NK-92 (cell line): ENCODE results near the gene TSPAN4.

Experiments used
- DNase-seq: peaks from one replicate; lab custom pipeline; 2025; ENCODE audit not compliant: unreplicated experiment; lab: John Stamatoyannopoulos, UW

The TSPAN4 gene

GRCh38 chr11:863023-863909 is 20.6 kb downstream of the TSPAN4 start:
- DNase-seq = no peak

GRCh38 chr11:863910-864827 is 21.5 kb downstream of the TSPAN4 start:
- DNase-seq = no peak

- no peak for DNase-seq
These were observed 22.2 kb downstream of the TSPAN4 start for GRCh38 chr11:864898-865297.

GRCh38 chr11:865462-866430 is 23.1 kb downstream of the TSPAN4 start:
- DNase-seq = no peak

- no peak for DNase-seq
These were observed 23.8 kb downstream of the TSPAN4 start for GRCh38 chr11:866481-866880.

GRCh38 chr11:867856-868358 is 25.3 kb downstream of the TSPAN4 start:
- DNase-seq = no peak

- DNase-seq = no peak
These were observed 25.7 kb downstream of the TSPAN4 start for GRCh38 chr11:868394-868793.

- DNase-seq = no peak
These were observed 26.1 kb downstream of the TSPAN4 start for GRCh38 chr11:868802-869201.

- DNase-seq = no peak
These were observed 26.9 kb downstream of the TSPAN4 start for GRCh38 chr11:869399-870126.

- no peak for DNase-seq
These were observed 27.4 kb downstream of the TSPAN4 start for GRCh38 chr11:870127-870413.

GRCh38 chr11:870418-870817 is 27.8 kb downstream of the TSPAN4 start:
- DNase-seq = no peak

GRCh38 chr11:871472-871871 is 28.8 kb downstream of the TSPAN4 start:
- DNase-seq = no peak

- no peak for DNase-seq
These were observed 30.1 kb downstream of the TSPAN4 start for GRCh38 chr11:872799-873198.

- no peak for DNase-seq
These were observed 31.1 kb downstream of the TSPAN4 start for GRCh38 chr11:873706-874105.

GRCh38 chr11:875203-875602 is 32.6 kb downstream of the TSPAN4 start:
- no peak for DNase-seq

GRCh38 chr11:875769-876301 is 33.2 kb downstream of the TSPAN4 start:
- DNase-seq = no peak

- DNase-seq = no peak
These were observed 33.9 kb downstream of the TSPAN4 start for GRCh38 chr11:876545-876944.

GRCh38 chr11:877565-877964 is 34.9 kb downstream of the TSPAN4 start:
- no peak for DNase-seq

GRCh38 chr11:880447-880846 is 37.8 kb downstream of the TSPAN4 start:
- DNase-seq = no peak

- DNase-seq = no peak
These were observed 39.9 kb downstream of the TSPAN4 start for GRCh38 chr11:882596-882995.
